ENCODE data around the gene SLC27A3.

GRCh38 chr1:153745417-153745816 is 29.8 kb upstream of the SLC27A3 start:
- no peak for TF ChIP-seq CTCF (IDR thresholded peaks at IDR 0.05; ENCODE audit: extremely low read depth in 1 of 2, insufficient read depth in 1 of 2, low read depth in 1 of 2, low read length in 2 of 2)
- no peak for TF ChIP-seq POLR2A (IDR thresholded peaks at IDR 0.05; ENCODE audit: low read depth, low read length)
- TF ChIP-seq EZH2 (IDR thresholded peaks at IDR 0.05; ENCODE audit: borderline replicate concordance, low read depth, low read length, severe bottlenecking) = no peak
- no peak for TF ChIP-seq MYC (IDR thresholded peaks at IDR 0.05; ENCODE audit: low read depth, low read length)
- no peak for TF ChIP-seq MAX (IDR thresholded peaks at IDR 0.05; ENCODE audit: insufficient read depth, insufficient read length)
